Subcutaneous adipose tissue (tissue), 4 donors: ENCODE measurements around the gene FOLR2. TPM values are rescaled to one million over a fixed set of nuclear protein-coding genes. Genes with fewer than 3 reads are reported as not detected.

Experiments
- total RNA-seq, 4 donors: library from RNA; depleted of rRNA; stranded (reverse); fragments of >200 nt; gene quantifications; one replicate each; pipeline ENCODE4 v1.1.0, GENCODE V29; 2016
- TF ChIP-seq, protein P1 (sequence below): fragments of 450-650 bp; IDR thresholded peaks from one replicate; pipeline ENCODE4 v1.5.1; 2016; ENCODE audit warnings: low read depth, mild to moderate bottlenecking, control low read depth, antibody characterized with exemption, moderate library complexity

Gene FOLR2
- total RNA-seq, 4 donors from 2014 or later = 75.9 to 140 (median 136) TPM

DNA sequence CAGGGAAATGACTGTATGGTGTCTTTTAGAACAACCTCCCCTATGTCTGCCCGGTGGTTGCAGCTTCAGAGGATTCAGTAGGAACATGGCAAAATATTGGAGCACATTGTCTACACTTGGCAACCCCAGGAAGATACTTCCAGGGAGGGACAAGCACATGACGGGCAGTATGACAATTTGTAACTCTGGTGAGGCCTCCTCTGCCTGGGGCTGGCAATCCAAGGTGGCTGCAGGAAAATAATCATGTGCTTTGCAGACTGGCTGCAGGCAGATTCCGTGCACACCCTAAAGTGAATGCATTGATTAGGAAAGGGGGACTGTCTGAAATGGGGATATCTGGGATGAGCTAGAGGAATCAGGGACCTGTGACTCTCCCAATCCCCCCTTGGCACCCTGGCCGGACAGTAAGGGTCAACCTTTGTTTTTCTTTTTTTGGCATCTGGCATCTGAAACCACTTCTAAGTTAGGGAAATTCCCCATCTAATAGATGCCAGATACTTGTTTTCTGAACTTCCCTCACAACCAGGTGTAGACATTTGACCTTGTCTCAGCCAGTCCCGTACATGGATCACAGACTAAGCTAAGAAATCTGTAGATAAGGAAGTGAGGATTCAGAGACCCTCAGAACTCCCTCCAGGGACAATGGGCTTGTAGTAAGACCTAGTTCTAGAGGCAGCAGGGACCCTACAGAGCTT, 37.9 kb downstream of the FOLR2 start:
- TF ChIP-seq, protein P1, sequence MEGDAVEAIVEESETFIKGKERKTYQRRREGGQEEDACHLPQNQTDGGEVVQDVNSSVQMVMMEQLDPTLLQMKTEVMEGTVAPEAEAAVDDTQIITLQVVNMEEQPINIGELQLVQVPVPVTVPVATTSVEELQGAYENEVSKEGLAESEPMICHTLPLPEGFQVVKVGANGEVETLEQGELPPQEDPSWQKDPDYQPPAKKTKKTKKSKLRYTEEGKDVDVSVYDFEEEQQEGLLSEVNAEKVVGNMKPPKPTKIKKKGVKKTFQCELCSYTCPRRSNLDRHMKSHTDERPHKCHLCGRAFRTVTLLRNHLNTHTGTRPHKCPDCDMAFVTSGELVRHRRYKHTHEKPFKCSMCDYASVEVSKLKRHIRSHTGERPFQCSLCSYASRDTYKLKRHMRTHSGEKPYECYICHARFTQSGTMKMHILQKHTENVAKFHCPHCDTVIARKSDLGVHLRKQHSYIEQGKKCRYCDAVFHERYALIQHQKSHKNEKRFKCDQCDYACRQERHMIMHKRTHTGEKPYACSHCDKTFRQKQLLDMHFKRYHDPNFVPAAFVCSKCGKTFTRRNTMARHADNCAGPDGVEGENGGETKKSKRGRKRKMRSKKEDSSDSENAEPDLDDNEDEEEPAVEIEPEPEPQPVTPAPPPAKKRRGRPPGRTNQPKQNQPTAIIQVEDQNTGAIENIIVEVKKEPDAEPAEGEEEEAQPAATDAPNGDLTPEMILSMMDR = no peak

GRCh38 chr11:72257570-72257969, 41.0 kb downstream of the FOLR2 start:
- TF ChIP-seq, protein P1 = no peak

GRCh38 chr11:72259490-72259889, 42.9 kb downstream of the FOLR2 start:
- TF ChIP-seq, protein P1 = no peak

- TF ChIP-seq, protein P1 = no peak
Measured at GRCh38 chr11:72260574-72260973, 44.0 kb downstream of the FOLR2 start.

- TF ChIP-seq, protein P1 = no peak
Measured at GRCh38 chr11:72263361-72263760, 46.8 kb downstream of the FOLR2 start.

DNA sequence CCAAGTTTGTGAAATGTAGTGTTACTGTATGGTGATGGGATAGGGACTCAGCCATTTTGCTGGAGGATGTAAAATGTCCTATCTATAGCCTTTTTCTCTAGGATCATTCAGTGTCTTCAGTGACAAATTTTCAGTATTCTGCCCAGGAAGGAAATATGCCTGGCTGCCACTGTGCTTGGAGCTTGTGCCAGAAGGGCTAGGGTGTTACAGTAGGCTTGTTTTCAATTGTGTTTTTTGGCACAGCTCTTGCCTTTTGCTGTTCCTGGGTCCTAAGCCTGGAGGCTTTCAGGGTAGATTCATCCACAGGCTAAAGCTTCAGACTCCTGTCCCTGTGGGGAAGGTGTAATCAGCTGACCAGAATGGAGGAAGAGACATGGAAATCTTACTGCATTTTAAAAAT, 49.4 kb downstream of the FOLR2 start:
- TF ChIP-seq, protein P1 = no peak

DNA sequence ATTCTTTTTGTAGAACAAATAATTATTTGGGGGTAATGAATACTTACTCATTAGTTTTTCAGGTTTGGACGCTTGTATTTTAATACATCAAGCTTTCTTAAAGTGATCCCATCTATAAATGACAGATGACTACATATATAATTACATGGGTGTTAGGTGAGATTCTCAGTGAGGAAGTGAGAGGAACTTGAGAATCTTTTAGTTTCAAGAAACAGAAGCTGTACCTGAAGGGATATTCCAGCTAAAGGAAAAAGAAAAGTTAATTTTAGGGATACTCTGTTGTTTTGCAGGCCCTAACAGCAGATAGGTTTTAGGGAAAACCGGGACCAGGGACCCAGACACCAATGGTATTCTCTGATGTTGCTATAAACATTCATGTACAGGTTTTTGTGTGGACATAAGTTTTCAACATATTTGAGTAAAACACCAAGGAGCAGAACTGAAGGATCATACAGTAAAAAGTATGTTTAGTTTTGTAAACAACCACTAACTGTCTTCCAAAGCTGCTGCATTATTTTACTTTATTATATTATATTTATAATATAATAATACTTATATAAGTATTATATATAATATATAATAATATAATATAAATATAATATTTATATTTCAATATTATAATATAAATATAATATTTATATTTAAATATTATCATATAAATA, 51.5 kb downstream of the FOLR2 start:
- TF ChIP-seq, protein P1 = no peak

Other genes with a start within 250 kb of the FOLR2 start
- gene IL18BP, start 217.9 kb upstream of the FOLR2 start, total RNA-seq = 10 to 100 TPM in 1 of 4 donors, 1 to 10 TPM in 3; 3.5 to 14.1 (median 5.3) TPM
- gene NUMA1, start 136.3 kb upstream of the FOLR2 start, total RNA-seq = 100 to 1,000 TPM; 121 to 365 (median 225) TPM
- 1 to 10 TPM; 3.2 to 7.0 (median 4.5) TPM for gene LRRC51, start 135.9 kb upstream of the FOLR2 start, total RNA-seq
- gene LAMTOR1, start 113.5 kb upstream of the FOLR2 start, total RNA-seq = 100 to 1,000 TPM in 1 of 4 donors, 10 to 100 TPM in 3; 84.6 to 128 (median 91.9) TPM
- gene TOMT, start 110.9 kb upstream of the FOLR2 start, total RNA-seq = not detected
- 10 to 100 TPM; 17.3 to 28.6 (median 21.1) TPM for gene ANAPC15, start 104.1 kb upstream of the FOLR2 start, total RNA-seq
- under 1 TPM in 2 of 4 donors, not detected in 2; 0.68 to 0.88 TPM for gene FOLR3, start 81.1 kb upstream of the FOLR2 start, total RNA-seq
- not detected for gene FOLR1, start 24.7 kb upstream of the FOLR2 start, total RNA-seq
- gene INPPL1, start 8.0 kb downstream of the FOLR2 start, total RNA-seq = 10 to 100 TPM; 43.8 to 80.3 (median 60.3) TPM
- gene PHOX2A, start 27.4 kb downstream of the FOLR2 start, total RNA-seq = not detected
- 10 to 100 TPM; 16.1 to 24.1 (median 17.0) TPM for gene CLPB, start 217.7 kb downstream of the FOLR2 start, total RNA-seq